NCI-H510A treated with DMSO at 0.1 percent for 48 hours (cell line): Measurements from ENCODE around the gene PCGF3.
A peak's percentile ranks its signal among the peaks of the same experiment; 100 is the strongest.
"Not testable (repeated sequence)": the region's sequence is repeated elsewhere in the genome, so short reads cannot be mapped to it uniquely, and the experiment has no call there.

Source experiments
- DNase-seq: peaks from one replicate; lab custom pipeline; 2025; lab: John Stamatoyannopoulos, UW

PCGF3 gene

DNA sequence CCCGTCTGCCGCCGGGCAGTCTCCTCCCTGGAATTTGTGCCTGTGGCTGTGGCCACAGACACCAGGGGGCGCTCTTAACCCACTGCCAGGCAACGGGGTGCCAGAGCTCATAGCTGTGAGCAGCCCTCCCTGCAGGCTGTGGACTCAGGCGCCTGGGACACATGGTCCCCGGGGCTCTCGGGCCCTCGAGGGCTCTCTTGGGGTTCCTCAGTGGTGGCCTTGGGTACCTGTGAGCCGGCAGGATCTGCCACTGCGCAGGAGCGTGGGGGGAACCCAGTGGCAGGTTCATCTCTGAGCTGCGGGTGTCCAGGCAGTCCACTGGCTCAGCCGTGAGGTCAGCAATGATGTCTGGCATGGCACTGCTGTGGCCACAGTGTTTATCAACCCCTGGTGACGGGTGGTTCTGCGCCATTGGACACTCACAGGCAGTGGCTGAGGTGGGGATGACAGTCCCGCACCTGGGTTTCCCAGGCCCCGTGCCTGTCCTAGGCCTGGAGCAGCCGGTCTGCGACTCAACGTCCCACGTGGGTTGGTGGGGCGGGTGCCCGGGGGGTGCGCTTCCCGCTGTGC is 37.2 kb downstream of the PCGF3 start:
- peak; percentile 8 for DNase-seq

DNA sequence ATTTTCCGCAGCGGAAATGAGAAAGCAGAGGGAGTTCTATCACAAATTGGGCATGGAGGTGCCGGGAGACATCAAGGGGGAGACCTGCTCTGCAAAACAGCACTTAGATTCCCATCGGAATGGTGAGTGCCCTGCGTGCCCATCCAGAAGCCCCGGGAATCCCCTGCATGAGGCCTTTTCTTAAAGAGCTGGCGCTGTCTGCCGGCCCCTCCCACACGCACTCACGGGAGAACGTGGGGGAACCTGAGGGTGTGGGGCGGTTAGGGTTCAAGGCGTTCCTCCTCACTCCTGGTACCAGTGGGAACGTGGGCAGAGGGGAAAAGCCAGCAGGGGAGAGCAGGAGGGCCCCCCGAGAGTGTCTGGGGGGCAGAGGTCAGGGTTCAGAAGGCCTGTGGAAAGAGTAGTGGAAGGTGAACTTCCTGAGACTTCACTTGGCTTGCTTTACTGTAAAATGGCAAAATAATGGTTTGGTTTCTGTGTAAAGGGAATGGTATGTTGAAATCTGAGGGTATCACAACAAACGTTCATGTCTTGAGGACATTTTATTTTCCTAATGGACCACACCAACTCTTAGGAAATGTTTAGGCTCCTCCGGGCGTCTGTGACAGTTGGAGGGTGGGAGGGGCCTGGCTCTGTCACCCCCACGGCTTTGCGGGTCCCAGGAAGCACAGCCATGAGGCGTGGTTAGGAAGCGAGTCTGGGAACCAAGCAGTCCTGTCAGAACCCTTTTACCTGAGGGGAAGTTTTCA is 38.0 kb downstream of the PCGF3 start:
- no peak for DNase-seq

DNA sequence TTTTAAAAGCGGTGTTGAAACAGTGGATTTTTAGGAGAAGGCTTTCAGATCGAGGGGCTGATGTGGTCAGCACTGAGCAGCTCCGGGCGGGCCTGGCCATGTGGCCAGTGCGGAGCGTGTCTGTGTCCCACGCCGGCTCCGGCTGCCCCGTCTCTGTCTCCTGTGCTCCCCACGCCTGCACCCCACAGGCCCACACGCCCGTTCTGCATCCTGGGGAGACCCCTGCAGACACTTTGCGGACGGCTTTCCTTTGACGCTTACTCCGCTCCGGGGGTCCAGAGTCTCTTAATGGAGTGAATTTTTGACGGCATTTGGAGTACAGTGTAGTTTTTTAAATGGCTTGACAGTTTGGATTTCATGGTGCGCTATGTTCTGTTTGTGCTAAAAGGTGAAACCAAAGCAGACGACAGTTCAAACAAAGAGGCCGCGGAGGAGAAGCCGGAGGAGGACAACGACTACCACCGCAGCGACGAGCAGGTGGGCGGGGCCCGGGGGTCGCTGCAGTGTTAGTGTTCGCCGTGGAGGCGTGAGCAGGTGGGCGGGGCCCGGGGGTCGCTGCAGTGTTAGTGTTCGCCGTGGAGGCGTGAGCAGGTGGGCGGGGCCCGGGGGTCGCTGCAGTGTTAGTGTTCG is 38.7 kb downstream of the PCGF3 start:
- no peak for DNase-seq

DNA sequence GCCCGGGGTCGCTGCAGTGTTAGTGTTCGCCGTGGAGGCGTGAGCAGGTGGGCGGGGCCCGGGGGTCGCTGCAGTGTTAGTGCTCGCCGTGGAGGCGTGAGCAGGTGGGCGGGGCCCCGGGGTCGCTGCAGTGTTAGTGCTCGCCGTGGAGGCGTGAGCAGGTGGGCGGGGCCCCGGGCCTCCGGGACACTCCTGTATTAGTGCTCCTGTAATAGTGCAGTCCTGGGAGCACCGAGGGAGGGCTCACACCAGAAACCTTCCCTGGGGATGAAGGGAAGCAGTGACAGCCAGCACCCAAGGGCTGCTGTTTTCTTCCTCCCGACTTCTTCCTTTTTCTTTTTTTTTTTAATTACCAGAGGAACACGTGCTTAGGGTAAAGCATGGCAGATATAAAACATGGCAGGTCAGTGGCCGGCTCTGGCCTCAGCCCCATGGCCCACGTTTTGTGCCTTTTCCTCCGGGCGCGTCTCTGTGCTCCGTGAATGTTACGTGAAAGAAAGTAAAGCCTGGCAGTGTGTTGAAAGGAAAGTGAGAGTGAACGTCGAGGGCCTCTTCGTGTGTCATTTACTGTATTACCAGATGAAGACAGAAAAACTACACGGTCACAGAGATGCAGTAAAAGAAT is 42.0 kb downstream of the PCGF3 start:
- no peak for DNase-seq

DNA sequence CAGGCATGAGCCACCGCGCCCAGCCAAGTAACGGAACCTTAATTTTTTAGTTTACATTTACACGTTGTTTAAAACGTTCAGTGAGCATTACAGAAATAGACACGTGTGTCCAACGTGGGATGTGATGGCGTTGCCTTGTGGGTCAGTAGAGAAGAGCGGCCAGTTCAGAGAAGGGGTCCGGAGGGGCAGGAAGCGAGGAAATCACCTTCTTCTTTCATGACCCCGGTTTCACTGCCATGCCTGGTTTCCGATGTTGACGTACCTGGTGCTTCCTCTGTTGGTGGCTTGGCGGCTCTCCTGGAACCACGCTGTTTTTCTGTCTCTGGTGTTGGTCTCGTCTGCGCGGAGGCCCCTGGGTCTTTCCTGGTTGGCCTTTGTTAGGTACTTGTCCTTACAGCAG is 42.8 kb downstream of the PCGF3 start:
- DNase-seq = no peak

DNA sequence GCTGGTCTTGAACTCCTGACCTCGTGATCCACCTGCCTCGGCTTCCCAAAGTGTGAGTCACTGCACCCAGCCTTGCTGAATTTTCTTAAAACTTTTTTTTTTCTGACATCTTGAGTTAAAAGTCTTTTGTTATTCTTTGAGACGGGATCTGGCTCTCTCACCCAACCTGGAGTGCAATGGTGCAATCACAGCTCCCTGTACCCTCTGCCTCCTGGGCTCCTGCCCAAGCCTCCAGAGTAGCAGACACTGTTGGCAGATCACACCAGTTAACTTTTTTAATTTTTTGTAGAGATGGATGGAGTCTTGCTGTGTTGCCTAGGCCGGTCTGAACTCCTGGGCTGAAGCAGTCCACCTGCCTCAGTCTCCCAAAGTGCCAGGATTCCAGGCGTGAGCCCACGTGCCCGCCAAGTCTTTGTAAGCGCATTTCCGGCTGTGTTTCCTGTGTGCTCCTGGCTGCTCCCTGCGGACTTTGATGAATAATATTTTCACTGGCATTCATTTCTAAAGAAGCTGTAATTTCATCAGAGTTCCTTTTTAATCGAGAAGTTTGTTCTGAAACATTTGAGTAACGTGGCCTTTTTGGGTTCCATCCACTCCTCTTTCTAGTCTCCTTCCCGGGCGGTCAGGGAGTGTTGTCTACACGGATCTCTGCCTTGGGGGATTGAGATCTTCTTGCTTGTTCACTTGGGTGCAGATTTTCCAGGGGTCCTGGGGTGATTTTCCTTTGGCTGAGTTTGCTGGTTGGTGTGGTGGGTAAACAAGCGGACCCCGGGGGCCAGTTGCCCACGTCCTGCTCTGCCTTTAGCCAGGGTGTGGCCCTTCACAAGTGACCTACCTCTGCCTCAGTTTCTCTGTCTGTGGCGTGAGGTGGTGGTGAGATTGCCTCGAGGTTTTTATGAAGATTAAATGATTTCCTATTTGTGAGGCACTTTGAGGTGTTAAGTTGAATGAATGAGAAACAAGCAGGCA is 44.4 kb downstream of the PCGF3 start:
- DNase-seq = no peak

DNA sequence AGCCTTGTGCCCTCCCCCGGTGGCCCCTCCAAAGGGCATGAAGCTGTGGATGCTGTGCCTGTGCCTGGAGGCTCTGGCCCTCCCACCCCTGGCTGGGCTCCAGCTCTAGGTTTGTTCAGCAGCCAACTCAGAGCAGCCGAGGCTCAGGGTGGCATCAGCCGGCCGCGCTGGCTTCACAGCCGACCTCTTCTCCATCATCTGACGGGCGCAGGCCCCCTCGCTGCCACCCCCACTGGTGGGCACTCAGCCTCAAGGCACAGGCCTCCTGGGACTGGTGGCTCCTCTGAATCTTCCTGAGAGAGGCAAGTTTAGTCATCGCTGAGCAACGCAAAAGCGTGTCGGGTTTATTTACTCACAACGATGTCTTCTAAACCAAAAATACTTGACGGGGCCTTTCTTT is 46.0 kb downstream of the PCGF3 start:
- no peak for DNase-seq

DNA sequence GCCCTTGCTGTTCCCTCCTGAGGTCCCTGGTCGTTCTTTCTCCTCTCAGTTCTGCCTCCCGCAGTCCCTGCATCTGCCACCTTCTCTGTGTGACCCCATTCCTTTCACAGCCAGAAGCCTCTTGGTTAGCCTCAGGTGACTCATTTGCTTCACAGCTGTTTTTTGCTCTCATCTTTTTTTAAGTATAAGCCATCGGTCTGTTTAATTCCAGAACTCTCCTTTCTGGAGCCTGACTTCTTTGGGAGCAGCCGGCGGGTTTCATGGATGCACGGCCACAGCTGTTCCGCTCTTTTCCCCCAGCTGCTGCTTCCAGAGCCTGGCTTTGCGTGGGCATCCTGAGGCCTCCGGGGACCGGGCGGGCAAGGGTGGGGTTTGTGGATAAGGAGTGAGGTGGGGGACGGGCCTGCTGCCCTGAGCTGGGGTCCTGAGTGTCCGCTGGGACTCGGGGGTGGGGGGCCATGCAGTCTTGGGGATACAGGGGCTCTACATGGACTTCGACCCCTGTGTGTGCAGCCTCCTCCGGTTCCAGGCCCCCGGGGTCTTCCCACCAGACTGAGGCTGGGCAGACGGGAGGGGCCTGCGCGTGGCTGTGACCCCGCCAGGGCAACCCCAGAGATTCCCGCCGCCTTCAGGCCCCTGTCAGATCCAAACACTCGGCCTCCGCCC is 46.7 kb downstream of the PCGF3 start:
- no peak for DNase-seq

DNA sequence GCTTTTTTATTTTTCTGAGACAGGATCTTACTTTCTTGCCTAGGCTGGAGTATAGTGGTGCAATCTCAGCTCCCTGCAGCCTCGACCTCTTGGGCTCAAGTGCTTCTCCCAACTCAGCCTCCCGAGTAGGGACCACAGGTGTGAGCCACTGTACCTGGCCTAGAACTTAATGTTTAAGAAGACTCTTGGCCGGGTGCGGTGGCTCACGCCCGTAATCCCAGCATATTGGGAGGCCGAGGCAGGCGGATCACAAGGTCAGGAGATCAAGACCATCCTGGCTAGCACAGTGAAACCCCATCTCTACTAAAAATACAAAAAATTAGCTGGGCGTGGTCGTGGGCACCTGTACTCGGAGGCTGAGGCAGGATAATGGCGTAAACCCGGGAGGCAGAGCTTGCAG is 47.6 kb downstream of the PCGF3 start:
- not testable (repeated sequence) for DNase-seq

DNA sequence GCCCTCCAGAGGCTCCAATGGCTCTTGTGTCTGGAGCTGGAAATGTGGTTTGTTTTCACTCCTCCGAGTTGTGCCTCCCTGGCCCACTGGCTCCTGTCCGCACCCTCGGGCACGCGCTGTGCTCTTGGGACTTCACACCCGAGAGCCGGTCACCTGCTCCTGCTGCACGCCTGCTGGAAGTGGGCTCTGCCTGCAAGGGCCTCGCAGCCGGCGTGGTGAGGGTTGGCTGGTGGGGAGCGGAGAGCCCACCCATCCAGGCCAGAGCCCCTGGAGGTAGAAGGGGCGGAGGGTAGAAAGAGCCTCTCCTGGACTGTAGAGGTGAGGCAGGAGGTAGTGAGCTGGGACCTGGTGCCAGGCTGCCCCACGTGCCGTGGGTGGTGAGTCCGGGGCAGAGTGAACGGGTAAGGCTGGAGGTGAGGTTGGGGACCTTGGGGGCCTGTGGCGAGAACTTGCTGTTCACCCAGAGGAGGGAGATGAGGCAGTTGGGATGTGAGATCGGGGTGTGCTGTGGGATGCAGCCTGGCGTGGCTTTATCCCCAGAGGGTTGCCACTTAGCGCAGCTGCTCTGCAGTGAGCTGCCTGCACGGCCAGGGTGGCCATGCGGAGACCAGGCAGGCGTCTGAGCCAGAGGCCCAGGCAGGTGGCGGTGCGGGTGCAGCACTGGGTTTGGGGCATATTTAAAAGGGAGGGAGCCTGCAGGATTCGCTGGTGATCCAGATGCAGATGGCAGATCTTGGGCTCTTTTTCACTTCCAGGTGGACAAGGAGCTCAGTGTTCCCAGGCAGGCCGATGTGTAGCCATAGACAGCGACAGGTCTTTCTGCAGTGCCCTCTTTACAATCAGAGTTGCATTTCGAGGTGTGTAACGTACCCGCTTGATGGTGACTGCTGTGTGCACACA is 48.8 kb downstream of the PCGF3 start:
- DNase-seq = no peak

DNA sequence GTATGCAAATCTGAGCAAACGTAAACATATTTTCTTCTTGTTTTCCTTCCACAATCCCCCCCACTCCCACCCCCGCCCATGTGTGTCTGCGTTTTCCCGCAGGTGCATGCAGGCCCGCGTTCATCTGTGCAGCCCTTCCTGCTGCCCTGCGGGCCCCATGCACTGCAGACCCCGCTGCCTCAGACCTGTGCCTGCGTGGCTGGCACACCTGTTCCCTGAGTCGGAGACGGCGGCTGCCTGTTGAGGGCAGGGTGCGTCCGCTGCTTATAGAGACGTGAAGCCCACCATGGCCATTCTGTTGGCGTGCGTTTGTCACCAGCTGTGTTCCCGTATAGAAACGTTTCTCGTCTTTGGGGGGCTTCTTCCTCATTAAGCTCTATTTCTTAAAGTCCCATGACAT is 51.5 kb downstream of the PCGF3 start:
- DNase-seq = no peak

DNA sequence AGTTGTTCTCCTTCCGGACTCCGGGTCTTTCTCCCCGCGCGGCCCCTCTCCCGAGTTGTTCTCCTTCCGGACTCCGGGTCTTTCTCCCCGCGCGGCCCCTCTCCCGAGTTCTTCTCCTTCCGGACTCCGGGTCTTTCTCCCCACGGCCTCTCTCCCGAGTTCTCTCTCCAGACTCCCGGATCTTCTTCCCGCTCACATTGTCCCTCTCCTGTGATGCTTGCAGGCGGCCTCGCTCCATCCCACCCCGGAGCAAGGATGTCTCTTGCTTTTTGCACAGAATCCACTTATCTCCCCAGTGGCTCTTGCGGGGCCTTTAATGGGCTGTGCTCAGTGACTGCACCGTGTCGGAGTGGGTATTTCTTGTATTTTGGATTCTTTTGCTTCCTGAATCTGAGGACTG is 54.2 kb downstream of the PCGF3 start:
- not testable (repeated sequence) for DNase-seq

DNA sequence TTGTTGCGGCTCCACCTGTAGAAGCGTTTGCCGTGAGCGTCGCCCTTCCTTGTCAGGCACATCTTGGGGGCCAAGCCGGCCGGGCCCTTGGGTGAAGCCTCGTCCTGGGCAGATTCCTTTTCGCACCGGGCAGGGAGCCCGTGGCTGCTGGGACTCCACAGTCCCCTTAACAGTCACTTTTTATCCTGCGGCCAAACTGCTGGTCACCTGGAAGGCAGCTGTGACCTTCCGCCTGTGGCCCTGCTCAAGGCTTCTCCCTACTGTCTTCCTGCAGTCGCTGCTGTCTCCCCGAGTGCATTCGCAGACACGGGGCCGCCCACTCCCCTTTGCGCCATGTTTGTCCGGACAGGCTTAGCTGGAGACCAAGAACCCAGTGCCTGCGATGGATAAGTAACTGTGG is 55.0 kb downstream of the PCGF3 start:
- no peak for DNase-seq

DNA sequence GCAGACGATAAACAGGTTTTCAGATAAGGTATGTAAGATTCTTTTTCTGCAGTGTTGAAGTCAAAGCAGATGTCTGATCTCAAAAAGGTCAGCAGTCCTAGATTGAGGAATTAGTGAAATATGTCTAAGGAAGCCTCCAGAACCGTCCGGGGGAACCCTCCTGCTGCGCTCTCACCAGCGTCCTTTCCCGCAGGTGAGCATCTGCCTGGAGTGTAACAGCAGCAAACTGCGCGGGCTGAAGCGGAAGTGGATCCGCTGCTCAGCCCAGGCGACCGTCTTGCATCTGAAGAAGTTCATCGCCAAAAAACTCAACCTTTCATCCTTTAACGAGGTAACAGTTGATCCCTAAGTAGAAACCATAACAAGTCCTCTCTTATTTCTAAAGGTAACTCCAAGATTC is 55.5 kb downstream of the PCGF3 start:
- DNase-seq = no peak

DNA sequence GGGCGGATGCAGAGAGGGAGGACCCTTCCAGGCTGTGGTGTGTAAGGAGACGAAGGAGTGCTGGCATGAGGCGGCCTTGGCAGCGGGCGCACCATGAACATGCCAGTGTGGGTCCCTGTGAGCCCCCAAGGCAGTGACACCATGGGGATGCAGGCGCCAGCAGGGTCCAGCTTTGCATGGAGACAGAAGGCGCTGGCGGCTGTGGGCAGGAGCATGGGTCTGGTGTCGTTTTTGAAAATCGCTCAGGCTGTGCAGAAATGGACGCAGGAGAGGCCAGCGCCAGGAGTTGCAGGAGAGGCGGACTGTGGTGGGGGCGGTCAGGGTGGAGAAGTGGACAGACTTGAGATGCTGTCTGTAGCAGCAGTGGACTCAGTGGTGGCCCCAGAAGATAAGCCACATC is 56.1 kb downstream of the PCGF3 start:
- DNase-seq = no peak

DNA sequence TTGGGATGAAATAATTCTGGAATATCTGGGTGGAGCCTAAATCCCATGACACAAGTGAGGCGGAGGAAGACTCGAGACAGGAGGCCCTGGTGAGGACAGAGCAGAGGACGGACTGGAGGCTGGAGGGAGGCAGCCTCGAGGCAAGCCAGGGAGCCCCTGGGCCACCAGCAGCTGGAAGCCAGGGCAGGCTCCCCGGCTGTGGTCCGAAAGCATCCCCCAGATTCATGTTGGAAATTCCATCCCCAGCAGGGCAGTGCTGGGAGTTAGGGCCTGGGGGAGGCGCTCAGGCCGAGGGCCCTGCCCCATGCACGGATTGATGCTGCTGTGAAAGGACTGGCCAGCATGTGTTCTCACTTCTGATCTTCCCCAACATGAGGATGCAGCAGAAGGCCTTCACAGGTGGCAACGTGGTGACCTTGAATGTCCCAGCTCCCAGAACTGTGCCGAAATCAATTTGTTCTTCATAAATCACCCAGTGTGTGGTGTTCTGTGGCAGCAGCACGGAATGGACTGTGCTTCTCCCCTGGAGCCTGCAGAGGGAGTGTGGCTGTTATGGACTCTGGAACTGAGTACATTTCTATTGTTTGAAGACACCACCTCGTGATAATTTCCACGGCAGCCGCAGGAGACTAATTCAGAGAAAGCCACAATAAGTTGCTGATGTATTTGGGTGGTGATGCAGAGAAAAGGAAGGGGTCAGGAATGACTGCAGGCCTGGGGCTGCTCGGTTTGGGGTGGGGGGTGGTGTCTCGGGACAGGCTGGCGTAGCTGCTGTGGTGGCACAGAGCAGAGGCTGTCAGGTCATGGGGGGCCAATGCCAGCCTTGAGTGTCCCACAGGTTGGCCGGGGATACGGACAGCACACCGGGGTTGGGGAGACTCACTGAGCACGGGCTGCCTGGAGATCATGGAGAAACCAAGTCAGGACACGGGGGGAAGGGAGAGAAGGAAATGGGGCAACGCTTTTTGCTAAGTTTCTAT is 56.9 kb downstream of the PCGF3 start:
- DNase-seq = no peak

DNA sequence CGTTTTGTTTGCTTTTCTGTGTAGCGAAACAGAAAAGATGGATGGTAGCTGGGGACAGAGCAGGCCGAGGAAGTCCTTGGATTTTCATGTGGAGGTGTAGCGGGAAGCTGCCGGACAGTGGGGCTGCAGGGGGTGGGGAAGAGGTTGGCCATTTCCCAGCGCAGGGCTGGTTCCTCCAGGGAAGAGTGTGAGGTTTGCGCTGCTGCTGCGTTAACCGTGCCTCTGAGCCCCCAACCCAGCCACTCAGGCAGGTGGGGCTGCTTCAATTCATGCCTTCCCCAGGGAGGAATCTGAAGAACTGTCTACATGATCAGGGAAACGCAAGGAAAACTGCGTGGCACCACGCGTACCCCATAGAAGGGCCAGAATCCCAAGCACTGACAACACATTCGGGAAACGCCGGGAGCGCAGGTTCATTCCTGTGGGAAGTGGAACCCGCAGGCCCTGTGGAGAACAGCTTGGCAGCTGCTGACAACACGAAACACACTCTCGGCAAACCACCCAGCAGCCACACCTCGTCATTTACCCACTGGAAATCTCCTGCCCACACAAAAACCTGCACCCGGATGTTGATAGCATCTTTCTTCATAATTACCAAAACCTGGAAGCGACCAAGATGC is 57.7 kb downstream of the PCGF3 start:
- no peak for DNase-seq

DNA sequence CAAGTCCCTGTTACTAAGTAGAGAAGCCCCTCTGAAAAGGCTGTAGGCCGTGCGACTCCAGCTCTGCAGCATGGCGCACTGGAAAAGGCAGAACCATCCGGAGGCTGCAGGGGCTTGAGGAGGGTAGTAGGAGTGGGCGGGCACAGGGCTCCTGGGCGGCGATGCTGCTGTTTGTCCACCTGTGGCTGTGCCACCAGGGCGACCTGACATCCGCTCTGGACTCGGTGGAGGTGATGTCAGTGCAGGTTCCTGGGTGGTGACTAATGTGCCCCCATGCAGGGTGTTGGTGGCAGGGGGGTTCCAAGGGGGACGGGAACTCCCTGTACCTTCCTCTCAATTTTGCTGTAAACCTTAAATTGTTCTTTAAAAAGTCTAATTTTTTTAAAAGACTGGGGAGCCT is 58.3 kb downstream of the PCGF3 start:
- no peak for DNase-seq
